ENCODE data around the gene ARID4B. TPM values are rescaled to one million over a fixed set of nuclear protein-coding genes. Genes with fewer than 3 reads are reported as not detected.
A peak's percentile ranks its signal among the peaks of the same experiment; 100 is the strongest.
"Not testable (repeated sequence)": the region's sequence is repeated elsewhere in the genome, so short reads cannot be mapped to it uniquely, and the experiment has no call there.

ARID4B gene
- total RNA-seq, 1 donor from 2014 or later: 18.3 TPM

- DNase-seq: no peak
- ATAC-seq: no peak
- intact Hi-C loops (cut with micrococcal nuclease): no loop called here
Observed at GRCh38 chr1:235206533-235207208, 121.3 kb downstream of the ARID4B start.

GRCh38 chr1:235205687-235206086, 122.3 kb downstream of the ARID4B start:
- ATAC-seq (no peak), DNase-seq (no peak)
- intact Hi-C loops (cut with micrococcal nuclease): no loop called here

GRCh38 chr1:235203428-235203827, 124.6 kb downstream of the ARID4B start:
- intact Hi-C loops (cut with micrococcal nuclease): no loop called here
- DNase-seq (no peak), ATAC-seq (no peak)

- intact Hi-C loops (cut with micrococcal nuclease); ATAC-seq; DNase-seq: not testable (repeated sequence)
Observed at GRCh38 chr1:235202447-235202846, 125.5 kb downstream of the ARID4B start.

GRCh38 chr1:235199441-235199840, 128.5 kb downstream of the ARID4B start:
- intact Hi-C loops (cut with micrococcal nuclease): no loop called here
- DNase-seq (no peak), ATAC-seq (peak; percentile 35)

GRCh38 chr1:235190431-235190830, 137.5 kb downstream of the ARID4B start:
- no peak for ATAC-seq
- intact Hi-C loops (cut with micrococcal nuclease): no loop called here
- DNase-seq: no peak

GRCh38 chr1:235187316-235187715, 140.7 kb downstream of the ARID4B start:
- DNase-seq (no peak), ATAC-seq (no peak)
- intact Hi-C loops (cut with micrococcal nuclease): no loop called here

- DNase-seq (no peak), ATAC-seq (no peak)
- intact Hi-C loops (cut with micrococcal nuclease): no loop called here
Observed at GRCh38 chr1:235181561-235182245, 146.3 kb downstream of the ARID4B start.

GRCh38 chr1:235180916-235181460, 147.0 kb downstream of the ARID4B start:
- ATAC-seq (no peak), DNase-seq (no peak)
- intact Hi-C loops (cut with micrococcal nuclease): no loop called here

- no peak for ATAC-seq
- intact Hi-C loops (cut with micrococcal nuclease): no loop called here
- no peak for DNase-seq
Observed at GRCh38 chr1:235176486-235176885, 151.5 kb downstream of the ARID4B start.

- ATAC-seq (no peak), DNase-seq (no peak)
- intact Hi-C loops (cut with micrococcal nuclease): no loop called here
Observed at GRCh38 chr1:235169986-235170385, 158.0 kb downstream of the ARID4B start.

- DNase-seq (no peak), ATAC-seq (no peak)
- intact Hi-C loops (cut with micrococcal nuclease): no loop called here
Observed at GRCh38 chr1:235168375-235168774, 159.6 kb downstream of the ARID4B start.

- DNase-seq (no peak), ATAC-seq (peak; percentile 8)
- intact Hi-C loops (cut with micrococcal nuclease): no loop called here
Observed at GRCh38 chr1:235161685-235162327, 166.2 kb downstream of the ARID4B start.

GRCh38 chr1:235160957-235161684, 166.9 kb downstream of the ARID4B start, which contains the start of gene RBM34:
RBM34 (minus strand) TSS chr1:235161250; CDS start chr1:235161226, 24 bp downstream.
- DNase-seq (peak; percentile 95), ATAC-seq (peak; percentile 99)
- intact Hi-C loops (cut with micrococcal nuclease): no loop called here

- no peak for DNase-seq
- intact Hi-C loops (cut with micrococcal nuclease): no loop called here
- ATAC-seq: peak; percentile 52
Observed at GRCh38 chr1:235160383-235160956, 167.5 kb downstream of the ARID4B start.

- ATAC-seq; DNase-seq; intact Hi-C loops (cut with micrococcal nuclease): not testable (repeated sequence)
Observed at GRCh38 chr1:235159930-235160329, 168.0 kb downstream of the ARID4B start.

GRCh38 chr1:235159284-235159683, 168.7 kb downstream of the ARID4B start:
- intact Hi-C loops (cut with micrococcal nuclease); DNase-seq; ATAC-seq: not testable (repeated sequence)

- intact Hi-C loops (cut with micrococcal nuclease): no loop called here
- no peak for DNase-seq
- ATAC-seq: no peak
Observed at GRCh38 chr1:235158680-235159079, 169.3 kb downstream of the ARID4B start.

- no peak for ATAC-seq
- DNase-seq: no peak
- intact Hi-C loops (cut with micrococcal nuclease): no loop called here
Observed at GRCh38 chr1:235157150-235157549, 170.8 kb downstream of the ARID4B start.

All from left ventricle myocardium superior (tissue), 1 donor.